ENCODE measurements around the gene TERB1.
A peak's percentile ranks its signal among the peaks of the same experiment; 100 is the strongest.

Gene TERB1

DNA sequence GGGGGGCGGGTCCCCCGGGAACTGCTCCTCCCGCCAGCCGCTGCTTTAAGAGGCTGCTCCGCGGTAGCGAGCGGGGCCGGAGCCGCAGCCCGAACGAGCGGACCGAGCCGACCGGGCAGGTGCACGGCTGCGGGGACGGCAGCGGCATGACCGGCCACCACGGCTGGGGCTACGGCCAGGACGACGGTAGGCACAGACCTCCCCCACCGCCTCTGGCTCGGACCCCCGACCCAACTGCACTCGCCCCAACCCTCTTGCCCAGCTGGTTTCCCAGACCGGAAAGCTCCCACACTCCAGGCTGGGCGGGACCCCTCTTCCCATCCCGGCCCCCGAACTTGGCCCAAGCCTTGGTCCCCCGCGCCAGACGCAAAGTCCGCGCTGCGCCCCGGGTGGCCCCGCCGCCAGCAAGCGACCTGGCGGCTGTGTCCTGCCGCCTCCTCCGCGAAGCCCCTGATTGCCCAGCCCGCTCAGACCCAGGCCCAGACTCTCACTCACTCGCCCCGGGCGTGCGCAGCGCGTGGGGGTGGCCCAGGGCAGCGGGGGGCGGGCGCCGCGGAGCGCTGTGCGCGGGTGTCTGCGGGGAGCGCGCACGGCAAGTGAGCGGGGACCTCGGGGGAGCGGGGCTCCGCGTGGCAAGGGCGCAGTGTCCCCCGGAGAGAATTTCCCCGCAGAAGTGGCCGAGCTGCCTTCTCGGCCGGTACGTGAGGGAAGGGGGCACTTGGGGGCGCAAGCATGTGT, 43.1 kb upstream of the TERB1 start, which contains the start of gene CA7:
TSS of gene CA7 (plus strand) at position 73 of the 738 bp plus-strand sequence. CDS start at position 147, 74 bp downstream.
- Histone ChIP-seq H3K36me3 (ENCODE audit: control insufficient read depth, insufficient read depth, low read length) (no peaks in the 10 kb centered on the region), H3K9me3 (ENCODE audit: control insufficient read depth, low read length) (no peaks in the 10 kb centered on the region), H3K27ac (ENCODE audit: low read depth, low read length, severe bottlenecking) (no peak within 1 kb of the TSS), H3K4me3 (ENCODE audit: extremely low read depth, insufficient read depth, low read length, poor library complexity, severe bottlenecking) (peak within 1 kb of the TSS; percentile 26), H3K4me1 (ENCODE audit: control insufficient read depth, insufficient read depth, low read length, poor library complexity, severe bottlenecking) (no peaks in the 10 kb centered on the region)
- 2 to 4% methylated on average over 57 to 69 of the region's 79 CpGs for WGBS, 2 experiments (ENCODE audit: insufficient coverage in 2 of 2)

- no peaks in the 10 kb centered on the region for H3K36me3 ChIP-seq (ENCODE audit: control insufficient read depth, insufficient read depth, low read length)
- no peak overlapping the region for H3K27ac ChIP-seq (ENCODE audit: low read depth, low read length, severe bottlenecking)
- no peaks in the 10 kb centered on the region for H3K9me3 ChIP-seq (ENCODE audit: control insufficient read depth, low read length)
- H3K4me3 ChIP-seq (ENCODE audit: extremely low read depth, insufficient read depth, low read length, poor library complexity, severe bottlenecking), result peak overlapping the region; percentile 26
- 12 to 19% methylated on average over 5 to 8 of the region's 14 CpGs for WGBS, 2 experiments (ENCODE audit: insufficient coverage in 2 of 2)
- no peaks in the 10 kb centered on the region for H3K4me1 ChIP-seq (ENCODE audit: control insufficient read depth, insufficient read depth, low read length, poor library complexity, severe bottlenecking)
These were observed 42.6 kb upstream of the TERB1 start for GRCh38 chr16:66844009-66844341.

GRCh38 chr16:66843191-66843590, 41.8 kb upstream of the TERB1 start:
- 83 to 94% methylated on average over 1 to 2 of the region's 2 CpGs for WGBS, 2 experiments (ENCODE audit: insufficient coverage in 2 of 2)
- H3K36me3 ChIP-seq (ENCODE audit: control insufficient read depth, insufficient read depth, low read length), result no peaks in the 10 kb centered on the region
- no peak overlapping the region for H3K4me3 ChIP-seq (ENCODE audit: extremely low read depth, insufficient read depth, low read length, poor library complexity, severe bottlenecking)
- no peaks in the 10 kb centered on the region for H3K4me1 ChIP-seq (ENCODE audit: control insufficient read depth, insufficient read depth, low read length, poor library complexity, severe bottlenecking)
- no peaks in the 10 kb centered on the region for H3K9me3 ChIP-seq (ENCODE audit: control insufficient read depth, low read length)
- no peak overlapping the region for H3K27ac ChIP-seq (ENCODE audit: low read depth, low read length, severe bottlenecking)

DNA sequence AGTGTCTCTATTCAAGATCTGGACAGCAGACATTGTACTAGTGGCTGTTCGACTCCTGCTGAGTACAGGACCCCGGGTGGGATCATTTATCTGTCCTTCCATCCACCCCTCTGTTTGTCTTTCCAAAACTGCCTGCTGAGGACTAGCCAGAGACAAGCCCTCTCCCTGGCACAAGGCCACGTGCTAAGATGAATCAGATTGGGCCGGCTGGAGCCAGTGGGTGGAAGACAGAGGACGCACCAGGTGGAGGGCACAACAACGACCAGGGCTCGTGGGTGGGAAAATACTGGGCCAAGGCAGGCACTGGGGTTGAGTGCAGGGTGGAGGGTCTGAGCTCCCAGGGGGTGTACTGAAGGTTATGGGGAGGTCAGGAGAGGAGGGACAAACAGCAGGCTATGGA, 41.4 kb upstream of the TERB1 start:
- WGBS, 2 experiments (ENCODE audit: insufficient coverage in 2 of 2), result 75 to 91% methylated on average over 6 to 7 of the region's 7 CpGs
- H3K4me3 ChIP-seq (ENCODE audit: extremely low read depth, insufficient read depth, low read length, poor library complexity, severe bottlenecking), result no peak overlapping the region
- no peak overlapping the region for H3K27ac ChIP-seq (ENCODE audit: low read depth, low read length, severe bottlenecking)
- no peaks in the 10 kb centered on the region for H3K36me3 ChIP-seq (ENCODE audit: control insufficient read depth, insufficient read depth, low read length)
- no peaks in the 10 kb centered on the region for H3K9me3 ChIP-seq (ENCODE audit: control insufficient read depth, low read length)
- H3K4me1 ChIP-seq (ENCODE audit: control insufficient read depth, insufficient read depth, low read length, poor library complexity, severe bottlenecking), result no peaks in the 10 kb centered on the region

GRCh38 chr16:66841366-66841765, 40.0 kb upstream of the TERB1 start:
- Histone ChIP-seq H3K4me3 (ENCODE audit: extremely low read depth, insufficient read depth, low read length, poor library complexity, severe bottlenecking) (no peak overlapping the region), H3K36me3 (ENCODE audit: control insufficient read depth, insufficient read depth, low read length) (no peaks in the 10 kb centered on the region), H3K9me3 (ENCODE audit: control insufficient read depth, low read length) (no peaks in the 10 kb centered on the region), H3K27ac (ENCODE audit: low read depth, low read length, severe bottlenecking) (no peak overlapping the region), H3K4me1 (ENCODE audit: control insufficient read depth, insufficient read depth, low read length, poor library complexity, severe bottlenecking) (no peaks in the 10 kb centered on the region)
- 89 to 95% methylated on average over 4 of the region's 4 CpGs for WGBS, 2 experiments (ENCODE audit: insufficient coverage in 2 of 2)

DNA sequence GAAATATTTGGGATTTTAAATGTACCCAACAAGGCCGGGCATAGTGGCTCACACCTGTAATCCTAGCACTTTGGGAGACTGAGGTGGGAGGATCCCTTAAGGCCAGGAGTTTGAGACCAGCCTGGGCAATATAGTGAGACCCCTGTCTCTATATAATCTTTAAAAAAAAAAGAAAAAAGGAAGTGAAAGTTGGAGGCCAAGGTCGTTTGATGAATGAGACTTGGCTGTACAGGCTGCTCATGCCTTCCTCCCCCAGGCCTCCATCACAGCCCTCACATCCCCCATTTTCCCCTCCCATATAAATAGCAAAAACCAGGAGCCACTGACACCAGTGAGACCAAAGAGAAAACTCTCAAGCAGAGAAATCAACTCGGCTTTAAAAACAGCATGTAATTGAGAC, 39.5 kb upstream of the TERB1 start:
- Histone ChIP-seq H3K4me1 (ENCODE audit: control insufficient read depth, insufficient read depth, low read length, poor library complexity, severe bottlenecking) (no peaks in the 10 kb centered on the region), H3K9me3 (ENCODE audit: control insufficient read depth, low read length) (no peaks in the 10 kb centered on the region), H3K4me3 (ENCODE audit: extremely low read depth, insufficient read depth, low read length, poor library complexity, severe bottlenecking) (no peak overlapping the region), H3K27ac (ENCODE audit: low read depth, low read length, severe bottlenecking) (no peak overlapping the region), H3K36me3 (ENCODE audit: control insufficient read depth, insufficient read depth, low read length) (no peaks in the 10 kb centered on the region)
- WGBS, 2 experiments (ENCODE audit: insufficient coverage in 2 of 2), result 58 to 100% methylated on average over 1 of the region's 3 CpGs

DNA sequence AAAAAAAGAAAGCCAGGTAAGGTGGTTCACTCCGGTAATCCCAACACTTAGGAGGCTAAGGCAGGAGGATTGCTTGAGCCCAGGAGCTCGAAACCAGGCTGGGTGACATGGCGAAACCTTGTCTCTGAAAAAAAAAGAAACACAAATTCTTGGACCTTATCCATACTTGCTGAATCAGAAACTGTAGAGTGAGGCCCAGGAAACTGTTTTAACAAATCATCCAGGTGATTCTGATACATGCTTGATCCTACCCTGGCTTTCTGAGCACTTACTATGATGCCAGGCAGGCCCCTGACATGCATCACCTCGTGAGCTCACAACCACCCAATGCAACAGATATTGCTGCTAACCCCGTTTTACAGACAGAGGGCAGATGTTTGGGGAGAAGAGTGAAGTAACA, 33.4 kb upstream of the TERB1 start:
- WGBS, 2 experiments (ENCODE audit: insufficient coverage in 2 of 2), result 91% methylated on average over 3 of the region's 5 CpGs; no CpG with 5 or more reads in 1 of the 2 experiments
- H3K4me1 ChIP-seq (ENCODE audit: control insufficient read depth, insufficient read depth, low read length, poor library complexity, severe bottlenecking), result no peaks in the 10 kb centered on the region

GRCh38 chr16:66832661-66833305, 31.4 kb upstream of the TERB1 start:
- no peak overlapping the region for H3K4me3 ChIP-seq (ENCODE audit: extremely low read depth, insufficient read depth, low read length, poor library complexity, severe bottlenecking)
- no peaks in the 10 kb centered on the region for H3K4me1 ChIP-seq (ENCODE audit: control insufficient read depth, insufficient read depth, low read length, poor library complexity, severe bottlenecking)
- H3K9me3 ChIP-seq (ENCODE audit: control insufficient read depth, low read length), result no peaks in the 10 kb centered on the region
- H3K27ac ChIP-seq (ENCODE audit: low read depth, low read length, severe bottlenecking), result no peak overlapping the region
- peaks cover 9% of the 10 kb centered on the region for H3K36me3 ChIP-seq (ENCODE audit: control insufficient read depth, insufficient read depth, low read length)
- 80 to 89% methylated on average over 5 to 6 of the region's 7 CpGs for WGBS, 2 experiments (ENCODE audit: insufficient coverage in 2 of 2)

More for the DNA sequence above, 33.4 kb upstream of the TERB1 start:
- Histone ChIP-seq H3K27ac (ENCODE audit: low read depth, low read length, severe bottlenecking) (no peak overlapping the region), H3K36me3 (ENCODE audit: control insufficient read depth, insufficient read depth, low read length) (no peaks in the 10 kb centered on the region), H3K4me3 (ENCODE audit: extremely low read depth, insufficient read depth, low read length, poor library complexity, severe bottlenecking) (no peak overlapping the region), H3K9me3 (ENCODE audit: control insufficient read depth, low read length) (no peaks in the 10 kb centered on the region)

GRCh38 chr16:66832190-66832589, 30.8 kb upstream of the TERB1 start:
- no peaks in the 10 kb centered on the region for H3K4me1 ChIP-seq (ENCODE audit: control insufficient read depth, insufficient read depth, low read length, poor library complexity, severe bottlenecking)
- no peak overlapping the region for H3K27ac ChIP-seq (ENCODE audit: low read depth, low read length, severe bottlenecking)
- peaks cover 15% of the 10 kb centered on the region for H3K36me3 ChIP-seq (ENCODE audit: control insufficient read depth, insufficient read depth, low read length)
- no peaks in the 10 kb centered on the region for H3K9me3 ChIP-seq (ENCODE audit: control insufficient read depth, low read length)
- 83% methylated on average over 1 of the region's 3 CpGs; no CpG with 5 or more reads in 1 of the 2 experiments for WGBS, 2 experiments (ENCODE audit: insufficient coverage in 2 of 2)
- no peak overlapping the region for H3K4me3 ChIP-seq (ENCODE audit: extremely low read depth, insufficient read depth, low read length, poor library complexity, severe bottlenecking)

GRCh38 chr16:66830422-66831404, 29.3 kb upstream of the TERB1 start, which contains the start of gene NAE1:
Gene NAE1 (minus strand): TSS chr16:66830976. CDS start chr16:66830899, 77 bp downstream.
- peaks cover 30% of the 10 kb centered on the region for H3K36me3 ChIP-seq (ENCODE audit: control insufficient read depth, insufficient read depth, low read length)
- H3K27ac ChIP-seq (ENCODE audit: low read depth, low read length, severe bottlenecking), result peak within 1 kb of the TSS; percentile 85
- H3K4me3 ChIP-seq (ENCODE audit: extremely low read depth, insufficient read depth, low read length, poor library complexity, severe bottlenecking), result peak within 1 kb of the TSS; percentile 79
- 0 to 1% methylated on average over 63 to 77 of the region's 84 CpGs for WGBS, 2 experiments (ENCODE audit: insufficient coverage in 2 of 2)
- no peaks in the 10 kb centered on the region for H3K9me3 ChIP-seq (ENCODE audit: control insufficient read depth, low read length)
- no peaks in the 10 kb centered on the region for H3K4me1 ChIP-seq (ENCODE audit: control insufficient read depth, insufficient read depth, low read length, poor library complexity, severe bottlenecking)
